OCI-LY1 (cell line): ENCODE data around the gene UPB1.

Source experiments
- EZH2 ChIP-seq: fragments of 200-600 bp; sonication (generic), shearing (Covaris generic); IDR thresholded peaks from 2 replicates; pipeline ENCODE4 v1.8.0; 2017; ENCODE audit warnings: borderline replicate concordance, mixed run types, mild to moderate bottlenecking, antibody characterized with exemption, low read length, moderate library complexity, mixed read lengths
- TF ChIP-seq, protein P1 (sequence below): fragments of 200-600 bp; sonication (generic), shearing (Covaris generic); IDR thresholded peaks from 2 replicates; pipeline ENCODE4 v1.5.1; 2017; ENCODE audit warnings: mild to moderate bottlenecking, antibody characterized with exemption, low read length, moderate library complexity, mixed read lengths

- TF ChIP-seq EZH2 = no peak
- TF ChIP-seq, protein P1, sequence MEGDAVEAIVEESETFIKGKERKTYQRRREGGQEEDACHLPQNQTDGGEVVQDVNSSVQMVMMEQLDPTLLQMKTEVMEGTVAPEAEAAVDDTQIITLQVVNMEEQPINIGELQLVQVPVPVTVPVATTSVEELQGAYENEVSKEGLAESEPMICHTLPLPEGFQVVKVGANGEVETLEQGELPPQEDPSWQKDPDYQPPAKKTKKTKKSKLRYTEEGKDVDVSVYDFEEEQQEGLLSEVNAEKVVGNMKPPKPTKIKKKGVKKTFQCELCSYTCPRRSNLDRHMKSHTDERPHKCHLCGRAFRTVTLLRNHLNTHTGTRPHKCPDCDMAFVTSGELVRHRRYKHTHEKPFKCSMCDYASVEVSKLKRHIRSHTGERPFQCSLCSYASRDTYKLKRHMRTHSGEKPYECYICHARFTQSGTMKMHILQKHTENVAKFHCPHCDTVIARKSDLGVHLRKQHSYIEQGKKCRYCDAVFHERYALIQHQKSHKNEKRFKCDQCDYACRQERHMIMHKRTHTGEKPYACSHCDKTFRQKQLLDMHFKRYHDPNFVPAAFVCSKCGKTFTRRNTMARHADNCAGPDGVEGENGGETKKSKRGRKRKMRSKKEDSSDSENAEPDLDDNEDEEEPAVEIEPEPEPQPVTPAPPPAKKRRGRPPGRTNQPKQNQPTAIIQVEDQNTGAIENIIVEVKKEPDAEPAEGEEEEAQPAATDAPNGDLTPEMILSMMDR = no peak
These were observed 69.4 kb downstream of the UPB1 start for GRCh38 chr22:24564376-24565058.
